Ovary (tissue), 9 donors: ENCODE measurements around the gene SLC39A11. TPM values are rescaled to one million over a fixed set of nuclear protein-coding genes. Genes with fewer than 3 reads are reported as not detected.

Source experiments
- DNase-seq, 5 donors: peaks; one replicate each; pipeline ENCODE4 v3.0.0-alpha.2; 2019 to 2020
- H3K27ac ChIP-seq, 2 donors: fragments of 200-600 bp; one replicate each; pipeline versions ENCODE4 v1.5.1 to v1.8.0; 2019 to 2022
- H3K27me3 ChIP-seq: fragments of 200-600 bp; one replicate; pipeline ENCODE4 v1.8.0; 2022
- H3K36me3 ChIP-seq: fragments of 200-600 bp; sonication (generic); one replicate; pipeline ENCODE4 v1.5.1; 2019
- H3K4me1 ChIP-seq: one replicate; pipeline ENCODE4 v1.8.1; 2013; ENCODE audit warnings: mild to moderate bottlenecking, moderate library complexity; ENCODE audit not compliant: insufficient read depth
- H3K4me3 ChIP-seq: fragments of 200-600 bp; sonication (generic); one replicate; pipeline ENCODE4 v1.5.1; 2017
- H3K9me3 ChIP-seq, 2 donors: fragments of 200-600 bp in 1 of 2; sonication (generic) in 1 of 2; one replicate each; pipeline versions ENCODE4 v1.5.1 to v1.8.1; 2013 to 2019; ENCODE audit warnings: mild to moderate bottlenecking in 1 of 2, moderate library complexity in 1 of 2
- CTCF ChIP-seq, 3 donors: fragments of 450-650 bp in 2 of 3; fragments of 200-600 bp in 1 of 3; IDR thresholded peaks; one replicate each; pipeline versions ENCODE4 v1.5.1 to v1.8.0; 2016 to 2022; ENCODE audit warnings: antibody characterized with exemption in 3 of 3, mild to moderate bottlenecking in 1 of 3
- EP300 ChIP-seq: sonication (generic); formaldehyde crosslinking; IDR thresholded peaks from one replicate; pipeline ENCODE4 v1.6.1; 2017; ENCODE audit warnings: antibody characterized with exemption
- POLR2A ChIP-seq: fragments of 450-650 bp; IDR thresholded peaks from one replicate; pipeline ENCODE4 v1.6.1; 2017; ENCODE audit warnings: antibody characterized with exemption, mild to moderate bottlenecking, moderate library complexity
- WGBS, 3 donors: extraction: QIAGEN DNeasy Blood & Tissue Kit in 1 of 3; methylation state at CpG; one replicate each; pipeline versions ENCODE4 v1.1.5 to v1.1.7; 2013 to 2017; 5-methylcytosine and 5-hydroxymethylcytosine counted together
- intact Hi-C, 4 donors: fragments of 100-400 bp; cut with DNase I; formaldehyde crosslinking; loops; one replicate each; pipeline versions ENCODE4 v1.11.0 to v1.15.1; 2022 to 2023
- polyA plus RNA-seq, 2 donors: library from polyadenylated mRNA; stranded (reverse); fragments of 200-250 nt in 1 of 2; fragments of 350-450 nt in 1 of 2; fragmentation: Illumina TruSeq in 1 of 2; extraction: RNeasy Lipid Tissue Mini Kit (QIAGEN cat#74804) in 1 of 2; gene quantifications; one replicate each; pipeline ENCODE4 v1.2.3, GENCODE V29; 2013 to 2014
- total RNA-seq, 7 donors: library from RNA; depleted of rRNA in 2 of 7; stranded (reverse); fragments of >200 nt in 2 of 7; fragmentation: NEBNext Ultra II Directional in 3 of 7; extraction: Animal tissue kit (Norgen Biotek cat#: 25700) in 3 of 7; gene quantifications; one replicate each; pipeline versions ENCODE4 v1.1.0 to v1.2.4, GENCODE V29; 2016 to 2023
- donor health status: DM: no; HTN: no; CAD: no; lungs with moderate emphysema.
- donor health status: DM: no; HTN: no; CAD: no.
- donor health status: Bipolar disorder and iron deficiency.
- donor health status: DM: yes; HTN: yes; CAD: no.
- donor health status: DM: no; HTN: no; CAD: no.
- donor health status: DM: yes; HTN: yes; CAD: no.

SLC39A11 gene
- total and polyA plus RNA-seq, 9 donors = 4.0 to 21.2 (median 10.1) TPM

GRCh38 chr17:73052923-73053322 is 39.6 kb downstream of the SLC39A11 start:
- no peak overlapping the region for H3K4me3 ChIP-seq
- no peak overlapping the region for H3K27ac ChIP-seq
- 92 to 93% (median 93%) methylated on average over 4 of the region's 4 CpGs for WGBS, 3 donors
- DNase-seq = no peak
- no peaks in the 10 kb centered on the region for H3K27me3 ChIP-seq
- H3K4me1 ChIP-seq = no peaks in the 10 kb centered on the region
- intact Hi-C loops = no loop called here
- H3K36me3 ChIP-seq = no peaks in the 10 kb centered on the region
- TF ChIP-seq CTCF (IDR thresholded peaks at IDR 0.05) (no peak), EP300 (no peak), POLR2A (no peak)
- no peaks in the 10 kb centered on the region for H3K9me3 ChIP-seq

GRCh38 chr17:73050797-73051196 is 41.7 kb downstream of the SLC39A11 start:
- intact Hi-C loops = no loop called here
- no peak for DNase-seq
- Histone ChIP-seq H3K9me3 (no peaks in the 10 kb centered on the region), H3K36me3 (no peaks in the 10 kb centered on the region), H3K27ac (no peak overlapping the region), H3K27me3 (no peaks in the 10 kb centered on the region), H3K4me1 (no peaks in the 10 kb centered on the region), H3K4me3 (no peak overlapping the region)
- WGBS, 3 donors = 88 to 93% (median 92%) methylated on average over 4 of the region's 4 CpGs
- TF ChIP-seq EP300 (no peak), POLR2A (no peak), CTCF (IDR thresholded peaks at IDR 0.05) (no peak)

GRCh38 chr17:73048170-73048569 is 44.3 kb downstream of the SLC39A11 start:
- WGBS, 3 donors = 92 to 97% (median 95%) methylated on average over 4 of the region's 4 CpGs
- no peak overlapping the region for H3K27ac ChIP-seq
- no peak for DNase-seq

GRCh38 chr17:73045724-73046123 is 46.8 kb downstream of the SLC39A11 start:
- H3K27ac ChIP-seq = no peak overlapping the region
- H3K27me3 ChIP-seq = no peaks in the 10 kb centered on the region
- no peaks in the 10 kb centered on the region for H3K36me3 ChIP-seq
- intact Hi-C loops = no loop called here
- no peak for DNase-seq
- WGBS, 3 donors = 71 to 79% (median 74%) methylated on average over 4 of the region's 4 CpGs
- TF ChIP-seq POLR2A (no peak), EP300 (no peak), CTCF (IDR thresholded peaks at IDR 0.05) (no peak)
- H3K4me3 ChIP-seq = no peak overlapping the region
- no peaks in the 10 kb centered on the region for H3K9me3 ChIP-seq
- H3K4me1 ChIP-seq = no peaks in the 10 kb centered on the region

More at GRCh38 chr17:73048170-73048569, 44.3 kb downstream of the SLC39A11 start:
- intact Hi-C loops = no loop called here
- TF ChIP-seq EP300 = no peak
- TF ChIP-seq POLR2A = no peak
- no peak for TF ChIP-seq CTCF (IDR thresholded peaks at IDR 0.05)
- H3K36me3 ChIP-seq = no peaks in the 10 kb centered on the region
- H3K27me3 ChIP-seq = no peaks in the 10 kb centered on the region
- H3K9me3 ChIP-seq = no peaks in the 10 kb centered on the region
- H3K4me3 ChIP-seq = no peak overlapping the region
- H3K4me1 ChIP-seq = no peaks in the 10 kb centered on the region
